T-helper 17 cell (primary cell): ENCODE data around the gene DHRS9. TPM values are rescaled to one million over a fixed set of nuclear protein-coding genes. Genes with fewer than 3 reads are reported as not detected.

Experiments
- ATAC-seq: fragments of 150-1000 bp; cut with Tn5 transposase; 2 replicates; pipeline ENCODE4 v1.10.0; 2021; ENCODE audit warnings: mild to moderate bottlenecking, moderate library complexity
- DNase-seq, 3 donors: peaks; one replicate each; pipeline versions ENCODE4 v3.0.0 to v3.0.0-alpha.2; 2020 to 2021
- H3K9me3 ChIP-seq: one replicate; pipeline ENCODE4 v1.7.0; 2013; ENCODE audit warnings: low read length, mild to moderate bottlenecking; ENCODE audit not compliant: control insufficient read depth, poor library complexity, severe bottlenecking
- H3K27ac Mint-ChIP-seq: one replicate; pipeline ENCODE4 v1.8.0; 2022; ENCODE audit warnings: mild to moderate bottlenecking, moderate library complexity, mixed read lengths
- H3K27me3 Mint-ChIP-seq: one replicate; pipeline ENCODE4 v1.8.0; 2022; ENCODE audit warnings: mixed read lengths
- H3K36me3 Mint-ChIP-seq: one replicate; pipeline ENCODE4 v1.8.0; 2022; ENCODE audit warnings: low read depth, mixed read lengths
- H3K4me1 Mint-ChIP-seq: one replicate; pipeline ENCODE4 v1.8.0; 2022; ENCODE audit warnings: mild to moderate bottlenecking, mixed read lengths
- H3K4me3 Mint-ChIP-seq: one replicate; pipeline ENCODE4 v1.8.0; 2022; ENCODE audit warnings: mild to moderate bottlenecking, moderate library complexity, mixed read lengths
- total RNA-seq, 4 donors: library from RNA in 2 of 4; stranded (reverse) in 2 of 4; gene quantifications; one replicate each; pipeline ENCODE4 v1.2.3 and lab custom pipeline; 2022 to 2026

Gene DHRS9
- total RNA-seq, 2 donors from 2014 or later: not detected

DNA sequence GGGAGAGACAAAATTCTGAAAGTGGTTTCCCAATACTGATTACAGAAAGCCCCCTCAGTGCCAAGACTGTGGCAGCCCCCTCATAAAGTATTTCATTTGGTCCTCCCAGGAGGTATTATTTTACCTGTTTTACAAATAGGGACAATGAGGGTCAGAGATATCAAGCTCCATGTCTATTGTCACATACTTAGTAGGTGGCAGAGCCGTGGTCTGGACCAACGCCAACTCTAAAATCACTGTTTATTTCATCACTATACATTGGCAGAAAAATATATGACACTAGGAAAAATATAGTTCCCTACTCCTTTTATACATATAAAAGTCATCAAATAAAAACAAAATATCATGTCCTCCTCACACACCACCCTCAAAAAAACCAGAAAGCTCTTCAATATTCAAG is 68.6 kb downstream of the DHRS9 start:
- H3K36me3 Mint-ChIP-seq: no peaks in the 10 kb centered on the region
- ATAC-seq (no peak), DNase-seq (no peak)
- H3K27ac Mint-ChIP-seq: no peak overlapping the region
- peaks cover 6% of the 10 kb centered on the region for H3K27me3 Mint-ChIP-seq
- H3K4me1 Mint-ChIP-seq: peaks cover 6% of the 10 kb centered on the region
- H3K4me3 Mint-ChIP-seq: no peak overlapping the region
- H3K9me3 ChIP-seq: no peaks in the 10 kb centered on the region

GRCh38 chr2:169139145-169139544 is 69.8 kb downstream of the DHRS9 start:
- H3K36me3 Mint-ChIP-seq: no peaks in the 10 kb centered on the region
- peaks cover 6% of the 10 kb centered on the region for H3K27me3 Mint-ChIP-seq
- peaks cover 6% of the 10 kb centered on the region for H3K4me1 Mint-ChIP-seq
- H3K4me3 Mint-ChIP-seq: no peak overlapping the region
- DNase-seq (no peak), ATAC-seq (no peak)
- peak overlapping the region; percentile 24 for H3K27ac Mint-ChIP-seq
- no peaks in the 10 kb centered on the region for H3K9me3 ChIP-seq

- Mint-ChIP-seq H3K4me3 (no peak overlapping the region), H3K27ac (peak overlapping the region; percentile 27), H3K36me3 (no peaks in the 10 kb centered on the region), H3K4me1 (peaks cover 6% of the 10 kb centered on the region), H3K27me3 (peaks cover 6% of the 10 kb centered on the region)
- no peak for DNase-seq
- ATAC-seq: no peak
- no peaks in the 10 kb centered on the region for H3K9me3 ChIP-seq
Observed at GRCh38 chr2:169139993-169140767, 70.8 kb downstream of the DHRS9 start.

DNA sequence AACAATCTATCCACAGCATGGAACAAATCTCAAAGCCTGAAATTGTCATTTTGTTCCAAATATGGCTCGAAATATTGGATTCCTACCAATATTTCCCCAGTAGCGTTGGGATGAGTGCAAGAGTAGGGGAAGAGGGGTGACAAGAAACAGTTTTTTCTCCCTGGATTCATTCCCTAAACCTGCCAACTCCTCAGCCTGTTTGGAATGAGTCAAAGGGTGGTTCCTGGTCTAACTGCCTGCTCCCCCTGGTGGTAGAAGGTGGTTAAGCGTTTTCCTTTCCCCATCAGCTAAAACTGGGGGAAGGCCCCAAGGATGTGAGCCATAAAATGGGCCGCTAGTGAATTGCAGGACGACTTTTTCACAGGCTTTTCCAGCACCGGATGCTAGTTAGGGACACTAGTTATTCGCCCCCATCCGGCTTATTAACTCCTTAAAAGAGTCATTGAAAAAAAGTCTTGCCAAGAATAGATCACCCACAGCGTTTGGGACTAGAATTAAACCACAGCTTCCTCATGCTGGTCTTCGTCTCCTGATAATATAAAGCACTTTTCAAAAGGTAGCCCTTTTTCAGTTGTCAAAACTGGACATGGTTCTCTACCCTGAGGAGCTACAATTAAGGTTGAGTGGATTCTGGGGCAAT is 72.5 kb downstream of the DHRS9 start:
- DNase-seq (peak; percentile 26 to 53 (median 31)), ATAC-seq (peak; percentile 71)
- H3K9me3 ChIP-seq: no peaks in the 10 kb centered on the region
- no peaks in the 10 kb centered on the region for H3K36me3 Mint-ChIP-seq
- no peak overlapping the region for H3K27ac Mint-ChIP-seq
- H3K4me1 Mint-ChIP-seq: peaks cover 6% of the 10 kb centered on the region
- no peak overlapping the region for H3K4me3 Mint-ChIP-seq
- peaks cover 12% of the 10 kb centered on the region for H3K27me3 Mint-ChIP-seq

GRCh38 chr2:169143998-169144397 is 74.6 kb downstream of the DHRS9 start:
- H3K4me1 Mint-ChIP-seq: no peaks in the 10 kb centered on the region
- H3K36me3 Mint-ChIP-seq: no peaks in the 10 kb centered on the region
- ATAC-seq: no peak
- no peak overlapping the region for H3K4me3 Mint-ChIP-seq
- H3K27ac Mint-ChIP-seq: no peak overlapping the region
- no peaks in the 10 kb centered on the region for H3K9me3 ChIP-seq
- DNase-seq: no peak
- H3K27me3 Mint-ChIP-seq: peaks cover 10% of the 10 kb centered on the region

Other genes starting within 250 kb of the DHRS9 start
- gene SPC25, start 179.1 kb upstream of the DHRS9 start, total RNA-seq: under 1 TPM in 1 of 2 donors, not detected in 1; 0.27 TPM
- not detected for gene G6PC2, start 168.3 kb upstream of the DHRS9 start, total RNA-seq
- gene ABCB11, start 38.2 kb upstream of the DHRS9 start, total RNA-seq: not detected